ENCODE measurements around the gene CBFA2T2.

CBFA2T2 gene

GRCh38 chr20:33474097-33474873 is 15.6 kb upstream of the CBFA2T2 start:
- no peak for DNase-seq (ENCODE audit: low read depth in 2 of 2)
- TF ChIP-seq CTCF (IDR thresholded peaks at IDR 0.05; ENCODE audit: low read depth, low read length): no peak
- no peak overlapping the region for H3K4me3 ChIP-seq (replicated peaks in 1 of 2; ENCODE audit: low read depth in 2 of 2, low read length in 2 of 2)

- no peak for DNase-seq (ENCODE audit: low read depth in 2 of 2)
- no peak overlapping the region for H3K4me3 ChIP-seq (replicated peaks in 1 of 2; ENCODE audit: low read depth in 2 of 2, low read length in 2 of 2)
- TF ChIP-seq CTCF (IDR thresholded peaks at IDR 0.05; ENCODE audit: low read depth, low read length): no peak
Measured at GRCh38 chr20:33474963-33475362, 14.9 kb upstream of the CBFA2T2 start.

GRCh38 chr20:33475381-33476152 is 14.3 kb upstream of the CBFA2T2 start:
- no peak overlapping the region for H3K4me3 ChIP-seq (replicated peaks in 1 of 2; ENCODE audit: low read depth in 2 of 2, low read length in 2 of 2)
- no peak for TF ChIP-seq CTCF (IDR thresholded peaks at IDR 0.05; ENCODE audit: low read depth, low read length)
- no peak for DNase-seq (ENCODE audit: low read depth in 2 of 2)

GRCh38 chr20:33477386-33478234 is 12.3 kb upstream of the CBFA2T2 start:
- TF ChIP-seq CTCF (IDR thresholded peaks at IDR 0.05; ENCODE audit: low read depth, low read length): no peak
- no peak for DNase-seq (ENCODE audit: low read depth in 2 of 2)
- no peak overlapping the region for H3K4me3 ChIP-seq (replicated peaks in 1 of 2; ENCODE audit: low read depth in 2 of 2, low read length in 2 of 2)

- no peak for TF ChIP-seq CTCF (IDR thresholded peaks at IDR 0.05; ENCODE audit: low read depth, low read length)
- no peak overlapping the region for H3K4me3 ChIP-seq (replicated peaks in 1 of 2; ENCODE audit: low read depth in 2 of 2, low read length in 2 of 2)
- DNase-seq (ENCODE audit: low read depth in 2 of 2): no peak
Measured at GRCh38 chr20:33480048-33480447, 9.8 kb upstream of the CBFA2T2 start.

- no peak overlapping the region for H3K4me3 ChIP-seq (replicated peaks in 1 of 2; ENCODE audit: low read depth in 2 of 2, low read length in 2 of 2)
- DNase-seq (ENCODE audit: low read depth in 2 of 2): no peak
- no peak for TF ChIP-seq CTCF (IDR thresholded peaks at IDR 0.05; ENCODE audit: low read depth, low read length)
Measured at GRCh38 chr20:33481431-33481941, 8.4 kb upstream of the CBFA2T2 start.
